Endothelial cell of umbilical vein (primary cell): ENCODE results near the gene RPS18. TPM values are rescaled to one million over a fixed set of nuclear protein-coding genes. Genes with fewer than 3 reads are reported as not detected.
A peak's percentile ranks its signal among the peaks of the same experiment; 100 is the strongest.

Experiments used
- BruUV-seq: library from RNA; stranded (reverse); fragments of 400-500 nt; replicated peaks from 2 replicates; lab custom pipeline; 2021; lab: Mats Ljungman, UMichigan
- CTCF ChIA-PET: fragments of 300-600, 350-600 bp; sonication (Branson Sonifier 250); formaldehyde crosslinking; loops from one replicate; lab custom pipeline; 2021; ENCODE audit warnings: antibody characterized with exemption, inconsistent platforms; lab: Charles Lee
- POLR2A ChIA-PET: fragments of 300-600, 350-600 bp; sonication (Branson Sonifier 250); formaldehyde crosslinking; loops from one replicate; lab custom pipeline; 2021; ENCODE audit warnings: antibody characterized with exemption, inconsistent platforms; lab: Charles Lee
- DNase-seq: peaks from one replicate; pipeline ENCODE4 v3.0.0-alpha.2; 2011; ENCODE audit warnings: low read depth, low spot score
- FAIRE-seq: peaks from 2 replicates; lab custom pipeline; 2011; peaks lifted over from hg19 to GRCh38; lab: Jason Lieb, UNC
- H2AFZ ChIP-seq: 2 replicates; pipeline ENCODE4 v1.6.0; 2012; ENCODE audit warnings: low read depth, low read length, control low read depth, inconsistent platforms
- H3K27ac ChIP-seq: 2 replicates; pipeline ENCODE4 v1.5.1; 2011; ENCODE audit warnings: low read depth, mild to moderate bottlenecking, control low read depth, low read length, moderate library complexity; ENCODE audit not compliant: insufficient read depth
- H3K27me3 ChIP-seq, 2 experiments: 2 replicates each; pipeline versions ENCODE4 v1.6.0 to v1.6.1; 2011; ENCODE audit warnings: low read length in 2 of 2, mixed read lengths in 1 of 2; ENCODE audit not compliant: control insufficient read depth in 2 of 2, insufficient read depth in 2 of 2
- H3K36me3 ChIP-seq, 2 experiments: 2 replicates in 1 of 2; 3 replicates in 1 of 2; pipeline ENCODE4 v1.5.1; 2011; ENCODE audit warnings: low read length in 2 of 2, mild to moderate bottlenecking in 1 of 2, moderate library complexity in 1 of 2; ENCODE audit not compliant: control insufficient read depth in 2 of 2, insufficient read depth in 2 of 2; ENCODE audit errors: extremely low read depth in 1 of 2
- H3K4me1 ChIP-seq: 3 replicates; pipeline ENCODE4 v1.5.1; 2011; ENCODE audit warnings: mild to moderate bottlenecking, low read length; ENCODE audit not compliant: control insufficient read depth, insufficient read depth; ENCODE audit errors: extremely low read depth
- H3K4me2 ChIP-seq: 2 replicates; pipeline ENCODE4 v1.6.1; 2011; ENCODE audit warnings: low read length, control low read depth, mixed read lengths; ENCODE audit not compliant: insufficient read depth
- H3K4me3 ChIP-seq, 3 experiments: fragments of 200-600 bp in 1 of 3; sonication (generic), shearing (Covaris generic) in 1 of 3; replicated peaks in 1 of 3; 2 replicates each; pipeline ENCODE4 v1.5.1; 2011 to 2016; ENCODE audit warnings: control low read depth in 3 of 3, low read length in 3 of 3, mild to moderate bottlenecking in 2 of 3, inconsistent platforms in 1 of 3, low read depth in 1 of 3, moderate library complexity in 1 of 3; ENCODE audit not compliant: insufficient read depth in 1 of 3
- H3K79me2 ChIP-seq: 2 replicates; pipeline ENCODE4 v1.6.0; 2012; ENCODE audit warnings: low read length, inconsistent platforms; ENCODE audit not compliant: control insufficient read depth, insufficient read depth
- H3K9ac ChIP-seq: replicated peaks from 2 replicates; pipeline ENCODE3; 2011; ENCODE audit warnings: low read length, control low read depth; ENCODE audit not compliant: insufficient read depth; ENCODE audit errors: extremely low read depth
- H3K9me1 ChIP-seq: replicated peaks from 3 replicates; pipeline ENCODE4 v1.6.0; 2011; ENCODE audit warnings: mild to moderate bottlenecking, low read length; ENCODE audit not compliant: control insufficient read depth, insufficient read depth; ENCODE audit errors: extremely low read depth
- H3K9me3 ChIP-seq: replicated peaks from 2 replicates; pipeline ENCODE4 v1.5.1; 2012; ENCODE audit warnings: low read length, inconsistent platforms; ENCODE audit not compliant: control insufficient read depth, insufficient read depth
- H4K20me1 ChIP-seq: replicated peaks from 2 replicates; pipeline ENCODE3; 2011; ENCODE audit warnings: mild to moderate bottlenecking, low read length; ENCODE audit not compliant: control insufficient read depth, insufficient read depth; ENCODE audit errors: extremely low read depth
- EZH2 ChIP-seq: IDR thresholded peaks from 2 replicates; pipeline ENCODE4 v1.6.1; 2012; ENCODE audit warnings: borderline replicate concordance, low read depth, mild to moderate bottlenecking, moderate library complexity, low read length, inconsistent platforms; ENCODE audit not compliant: severe bottlenecking
- FOS ChIP-seq: IDR thresholded peaks from 2 replicates; pipeline ENCODE4 v1.6.1; 2011; ENCODE audit warnings: mild to moderate bottlenecking, low read length, moderate library complexity, borderline replicate concordance; ENCODE audit not compliant: insufficient read depth
- GATA2 ChIP-seq: IDR thresholded peaks from 2 replicates; pipeline ENCODE4 v1.7.0; 2011; ENCODE audit warnings: low read depth, mild to moderate bottlenecking, moderate library complexity, mixed read lengths, low read length; ENCODE audit not compliant: insufficient read length, insufficient read depth
- JUN ChIP-seq: IDR thresholded peaks from 2 replicates; pipeline ENCODE4 v1.6.1; 2011; ENCODE audit warnings: borderline replicate concordance, low read depth; ENCODE audit not compliant: insufficient read length, insufficient read depth
- MAX ChIP-seq: IDR thresholded peaks from 2 replicates; pipeline ENCODE4 v1.6.1; 2011; ENCODE audit not compliant: insufficient read depth, insufficient read length
- MYC ChIP-seq: IDR thresholded peaks from one replicate; pipeline ENCODE4 v1.6.1; 2011; ENCODE audit warnings: mild to moderate bottlenecking, low read depth, low read length
- POLR2A ChIP-seq: IDR thresholded peaks from 2 replicates; pipeline ENCODE4 v1.6.1; 2012; ENCODE audit warnings: low read depth, mild to moderate bottlenecking, control low read depth, low read length
- POLR2AphosphoS5 ChIP-seq: IDR thresholded peaks from 2 replicates; pipeline ENCODE4 v1.6.1; 2012; ENCODE audit warnings: low read depth, mild to moderate bottlenecking, control low read depth, low read length, moderate library complexity; ENCODE audit not compliant: insufficient read depth
- dilution Hi-C: fragments of 300-500 bp; cut with MboI; formaldehyde crosslinking; loops from one replicate; pipeline ENCODE4 v1.15.0; 2019; ENCODE audit warnings: low sequenced_read_pairs; ENCODE audit not compliant: extremely low pct_ligation_motif_present
- intact Hi-C: fragments of 100-400 bp; cut with micrococcal nuclease; formaldehyde crosslinking; loops from one replicate; pipeline ENCODE4 v1.10.0; 2022
- polyA plus RNA-seq, 4 experiments: library from polyadenylated mRNA; depleted of rRNA in 3 of 4; stranded (reverse) in 3 of 4; unstranded in 1 of 4; fragments of >200 nt; gene quantifications; 2 replicates each; pipeline versions ENCODE4 v1.2.1 to v1.2.3, GENCODE V29; 2011 to 2012; ENCODE audit warnings: missing spikeins in 1 of 4
- total RNA-seq: library from RNA; stranded (reverse); gene quantifications from 2 replicates; pipeline ENCODE4 v1.2.3, GENCODE V29; 2021
- TF ChIP-seq, protein P1 (sequence below), 2 donors: IDR thresholded peaks; 1 replicate in 1 of 2; 2 replicates in 1 of 2; pipeline ENCODE4 v1.5.1; 2011; ENCODE audit warnings: low read length in 2 of 2, mild to moderate bottlenecking in 2 of 2, moderate library complexity in 2 of 2, control low read depth in 1 of 2, inconsistent platforms in 1 of 2, low read depth in 1 of 2; ENCODE audit not compliant: insufficient read depth in 1 of 2; ENCODE audit errors: extremely low read depth in 1 of 2

RPS18 gene
- total and polyA plus RNA-seq, 2 donors (not counting 3 experiments of a cell fraction or from before 2014, with no cell fraction given): 2,336 to 5,541 TPM

DNA sequence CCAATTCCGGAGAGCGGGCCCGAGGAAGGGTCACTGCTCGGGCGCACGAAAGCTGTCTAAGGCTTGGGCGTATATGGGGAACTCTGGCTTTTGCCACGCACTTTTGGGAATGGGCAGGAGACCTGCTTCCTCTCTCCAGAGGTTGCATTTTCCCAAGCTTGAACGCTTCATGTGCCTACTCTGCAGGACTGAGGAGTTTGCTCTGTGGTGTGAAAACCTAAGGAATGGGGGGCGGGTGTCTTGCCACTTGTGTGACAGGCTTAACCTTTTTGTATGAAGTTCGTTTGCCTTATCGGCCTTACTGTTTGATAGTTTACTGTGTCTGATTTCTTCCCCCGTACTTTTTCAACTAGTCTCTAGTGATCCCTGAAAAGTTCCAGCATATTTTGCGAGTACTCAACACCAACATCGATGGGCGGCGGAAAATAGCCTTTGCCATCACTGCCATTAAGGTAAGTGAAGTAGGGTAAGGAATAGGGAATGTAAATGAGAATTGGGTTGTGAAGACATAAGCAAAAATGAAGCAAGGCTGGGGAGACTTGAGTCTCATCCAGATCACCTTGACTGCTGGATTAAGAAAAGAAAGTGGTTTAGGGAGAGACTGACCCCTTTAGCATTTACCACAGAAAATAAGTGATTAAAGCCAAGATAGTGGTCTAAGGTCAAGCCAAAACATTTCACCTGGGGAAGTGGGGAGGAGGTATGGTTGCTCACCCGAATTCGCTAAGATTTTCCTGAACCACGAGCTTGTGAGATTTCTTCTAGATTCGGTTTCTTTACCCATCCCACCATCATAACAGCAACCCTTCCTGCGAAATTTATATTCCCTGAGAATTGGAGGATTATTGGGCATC, 627 bp downstream of the RPS18 start:
- TSS peak; percentile 60 for BruUV-seq
- DNase-seq: no peak
- peaks cover 9 to 23% of the 10 kb centered on the region in 2 experiments for H3K36me3 ChIP-seq
- intact Hi-C loops (loop anchor here (1.0 to 5.0 kb wide), 3 partner anchors 27 to 155 kb away; partner anchors contain the start of genes RXRB and SLC39A7), dilution Hi-C loops (no loop called here)
- no peak for FAIRE-seq
- H3K27me3 ChIP-seq: no peaks in the 10 kb centered on the region
- H3K4me2 ChIP-seq: peak overlapping the region; percentile 97
- peaks cover 48% of the 10 kb centered on the region for H3K79me2 ChIP-seq
- H3K9ac ChIP-seq: peak overlapping the region; percentile 91
- H3K9me1 ChIP-seq: no peaks in the 10 kb centered on the region
- peaks cover 5% of the 10 kb centered on the region for H4K20me1 ChIP-seq
- H2AFZ ChIP-seq: no peak overlapping the region
- TF ChIP-seq POLR2AphosphoS5 (no peak), MAX (no peak), GATA2 (no peak), JUN (no peak), MYC (no peak), FOS (no peak), POLR2A (no peak), EZH2 (no peak)
- TF ChIP-seq, protein P1, sequence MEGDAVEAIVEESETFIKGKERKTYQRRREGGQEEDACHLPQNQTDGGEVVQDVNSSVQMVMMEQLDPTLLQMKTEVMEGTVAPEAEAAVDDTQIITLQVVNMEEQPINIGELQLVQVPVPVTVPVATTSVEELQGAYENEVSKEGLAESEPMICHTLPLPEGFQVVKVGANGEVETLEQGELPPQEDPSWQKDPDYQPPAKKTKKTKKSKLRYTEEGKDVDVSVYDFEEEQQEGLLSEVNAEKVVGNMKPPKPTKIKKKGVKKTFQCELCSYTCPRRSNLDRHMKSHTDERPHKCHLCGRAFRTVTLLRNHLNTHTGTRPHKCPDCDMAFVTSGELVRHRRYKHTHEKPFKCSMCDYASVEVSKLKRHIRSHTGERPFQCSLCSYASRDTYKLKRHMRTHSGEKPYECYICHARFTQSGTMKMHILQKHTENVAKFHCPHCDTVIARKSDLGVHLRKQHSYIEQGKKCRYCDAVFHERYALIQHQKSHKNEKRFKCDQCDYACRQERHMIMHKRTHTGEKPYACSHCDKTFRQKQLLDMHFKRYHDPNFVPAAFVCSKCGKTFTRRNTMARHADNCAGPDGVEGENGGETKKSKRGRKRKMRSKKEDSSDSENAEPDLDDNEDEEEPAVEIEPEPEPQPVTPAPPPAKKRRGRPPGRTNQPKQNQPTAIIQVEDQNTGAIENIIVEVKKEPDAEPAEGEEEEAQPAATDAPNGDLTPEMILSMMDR (IDR thresholded peaks at IDR 0.05; ENCODE audit: extremely low read depth in 1 of 2, insufficient read depth in 1 of 2, low read depth in 1 of 2, low read length in 2 of 2): no peak
- H3K27ac ChIP-seq: peak overlapping the region; percentile 85
- H3K4me1 ChIP-seq: peaks cover 48% of the 10 kb centered on the region
- POLR2A ChIA-PET: interaction anchor here (0.9 to 1.7 kb wide), 7 partner anchors 10 to 301 kb away, joined by 3 to 10 read pairs (median 5); partner anchors contain the start of genes RING1 and ZBTB22
- no peaks in the 10 kb centered on the region for H3K9me3 ChIP-seq
- CTCF ChIA-PET: interaction anchor here (1.0 to 2.1 kb wide), 4 partner anchors 11 to 27 kb away, joined by 3 to 9 read pairs (median 6); partner anchors contain the start of gene RGL2
- peak overlapping the region; percentile 70 to 86 (median 83) for H3K4me3 ChIP-seq
